ENCODE results near the gene P2RX7. TPM values are rescaled to one million over a fixed set of nuclear protein-coding genes. Genes with fewer than 3 reads are reported as not detected.

Gene P2RX7
- polyA plus RNA-seq, 1 of the 3 experiments (the other 2 are of a cell fraction): 0.43 TPM

- Histone ChIP-seq H3K9me3 (no peaks in the 10 kb centered on the region), H4K20me1 (ENCODE audit: insufficient read depth) (no peaks in the 10 kb centered on the region), H3K4me2 (no peak overlapping the region), H3K79me2 (ENCODE audit: insufficient read depth) (no peaks in the 10 kb centered on the region), H3K36me3 (replicated peaks in 1 of 2; ENCODE audit: control insufficient read depth in 1 of 2, insufficient read depth in 2 of 2, low read length in 1 of 2) (no peaks in the 10 kb centered on the region), H3K9ac (no peak overlapping the region), H3K27ac (ENCODE audit: low read depth in 2 of 2, low read length in 1 of 2) (no peak overlapping the region), H3K4me1 (ENCODE audit: control insufficient read depth in 1 of 2, insufficient read depth in 2 of 2, low read depth in 1 of 2, low read length in 1 of 2) (peaks cover 0 to 5% of the 10 kb centered on the region in 2 experiments; a peak in 1 of 4 replicates), H3K4me3 (ENCODE audit: low read depth in 2 of 2, low read length in 1 of 2) (no peak overlapping the region), H3K9me2 (no peaks in the 10 kb centered on the region), H2AFZ (ENCODE audit: low read depth) (no peak overlapping the region), H3K27me3 (ENCODE audit: insufficient read depth) (no peaks in the 10 kb centered on the region), H3F3A (replicated peaks; ENCODE audit: insufficient read depth) (no peaks in the 10 kb centered on the region)
- TF ChIP-seq FOXJ3 (CRISPR knock-in tag; IDR thresholded peaks at IDR 0.05) (no peak), RXRA (IDR thresholded peaks at IDR 0.05; ENCODE audit: borderline replicate concordance, low read depth) (no peak), NFIC (IDR thresholded peaks at IDR 0.05; ENCODE audit: borderline replicate concordance) (no peak), MEF2A (IDR thresholded peaks at IDR 0.05; ENCODE audit: borderline replicate concordance, low read depth) (no peak), RAD21 (IDR thresholded peaks at IDR 0.05; ENCODE audit: low read length) (no peak), GABPA (IDR thresholded peaks at IDR 0.05; ENCODE audit: low read depth) (no peak), NRF1 (IDR thresholded peaks at IDR 0.05; ENCODE audit: low read depth, low read length) (no peak), CHD2 (IDR thresholded peaks at IDR 0.05; ENCODE audit: low read length, partially characterized antibody) (no peak), USF2 (IDR thresholded peaks at IDR 0.05; ENCODE audit: borderline replicate concordance, low read depth, low read length) (no peak), TCF12 (IDR thresholded peaks at IDR 0.05) (no peak), MXI1 (IDR thresholded peaks at IDR 0.05; ENCODE audit: low read depth, low read length) (no peak), CTCF (IDR thresholded peaks at IDR 0.05) (no peak), POLR2AphosphoS5 (IDR thresholded peaks at IDR 0.05; ENCODE audit: low read depth, low read length) (no peak), TEAD4 (IDR thresholded peaks at IDR 0.05; ENCODE audit: borderline replicate concordance, insufficient read depth) (no peak), RCOR1 (IDR thresholded peaks at IDR 0.05; ENCODE audit: low read length) (no peak), SMC3 (IDR thresholded peaks at IDR 0.05; ENCODE audit: low read depth, low read length) (no peak), JUND (IDR thresholded peaks at IDR 0.05) (no peak)
- ChIA-PET CTCF (interaction anchor here (1.1 to 1.9 kb wide), 2 partner anchors 10 to 102 kb away, joined by 3 to 7 read pairs; no protein-coding TSS in a partner anchor), POLR2A (no interaction called here)
- DNase-seq: no peak
Observed at GRCh38 chr12:121099779-121100178, 32.9 kb upstream of the P2RX7 start.

- Histone ChIP-seq H2AFZ (ENCODE audit: low read depth) (no peak overlapping the region), H3K4me1 (ENCODE audit: control insufficient read depth in 1 of 2, insufficient read depth in 2 of 2, low read depth in 1 of 2, low read length in 1 of 2) (no peaks in the 10 kb centered on the region), H3K79me2 (ENCODE audit: insufficient read depth) (no peaks in the 10 kb centered on the region), H3F3A (replicated peaks; ENCODE audit: insufficient read depth) (no peaks in the 10 kb centered on the region), H3K27me3 (ENCODE audit: insufficient read depth) (no peaks in the 10 kb centered on the region), H3K36me3 (replicated peaks in 1 of 2; ENCODE audit: control insufficient read depth in 1 of 2, insufficient read depth in 2 of 2, low read length in 1 of 2) (no peaks in the 10 kb centered on the region), H3K9me2 (no peaks in the 10 kb centered on the region), H3K9ac (no peak overlapping the region), H3K4me2 (no peak overlapping the region), H3K9me3 (no peaks in the 10 kb centered on the region), H4K20me1 (ENCODE audit: insufficient read depth) (no peaks in the 10 kb centered on the region), H3K27ac (ENCODE audit: low read depth in 2 of 2, low read length in 1 of 2) (no peak overlapping the region), H3K4me3 (ENCODE audit: low read depth in 2 of 2, low read length in 1 of 2) (no peak overlapping the region)
- CTCF ChIA-PET: interaction anchor here (1.2 to 1.4 kb wide), 3 partner anchors 130 to 519 kb away, joined by 3 read pairs; no protein-coding TSS in a partner anchor
- POLR2A ChIA-PET: no interaction called here
- TF ChIP-seq CHD2 (IDR thresholded peaks at IDR 0.05; ENCODE audit: low read length, partially characterized antibody) (no peak), MAX (IDR thresholded peaks at IDR 0.05; ENCODE audit: low read depth) (no peak), USF2 (IDR thresholded peaks at IDR 0.05; ENCODE audit: borderline replicate concordance, low read depth, low read length) (no peak), SIN3A (IDR thresholded peaks at IDR 0.05; ENCODE audit: borderline replicate concordance, low read depth, low read length) (no peak), TCF12 (IDR thresholded peaks at IDR 0.05) (no peak), USF1 (IDR thresholded peaks at IDR 0.05; ENCODE audit: borderline replicate concordance, low read depth) (no peak), IRF3 (IDR thresholded peaks at IDR 0.05; ENCODE audit: low read depth, low read length) (no peak), GATA2 (CRISPR knock-in tag; IDR thresholded peaks at IDR 0.05) (no peak), FOXM1 (IDR thresholded peaks at IDR 0.05; ENCODE audit: low read depth) (no peak)
- 8% methylated on average over 1 of the region's 1 CpG for WGBS (ENCODE audit: low lambda C conversion rate)
- no peak for DNase-seq
Observed at GRCh38 chr12:121102307-121102706, 30.4 kb upstream of the P2RX7 start.
